Fibroblast of the conjunctiva (primary cell): ENCODE results near the gene INPP4B.

Source experiments
- DNase-seq: peaks from one replicate; pipeline ENCODE4 v3.0.0-alpha.2; 2010; ENCODE audit warnings: low read depth

INPP4B gene

GRCh38 chr4:142226014-142226413, 620.1 kb downstream of the INPP4B start:
- DNase-seq, result no peak

GRCh38 chr4:142222127-142222526, 624.0 kb downstream of the INPP4B start:
- DNase-seq, result no peak

- no peak for DNase-seq
These were observed 627.4 kb downstream of the INPP4B start for GRCh38 chr4:142218726-142219125.

GRCh38 chr4:142211444-142211843, 634.7 kb downstream of the INPP4B start:
- no peak for DNase-seq

- DNase-seq, result no peak
These were observed 642.6 kb downstream of the INPP4B start for GRCh38 chr4:142203505-142203904.

- DNase-seq, result no peak
These were observed 643.4 kb downstream of the INPP4B start for GRCh38 chr4:142202404-142203332.

- no peak for DNase-seq
These were observed 645.1 kb downstream of the INPP4B start for GRCh38 chr4:142201041-142201440.

GRCh38 chr4:142194905-142195304, 651.2 kb downstream of the INPP4B start:
- DNase-seq, result no peak

- DNase-seq, result no peak
These were observed 654.2 kb downstream of the INPP4B start for GRCh38 chr4:142191901-142192300.

GRCh38 chr4:142181021-142181420, 665.1 kb downstream of the INPP4B start:
- DNase-seq, result no peak

- DNase-seq, result no peak
These were observed 676.9 kb downstream of the INPP4B start for GRCh38 chr4:142169216-142169615.

- no peak for DNase-seq
These were observed 677.9 kb downstream of the INPP4B start for GRCh38 chr4:142168181-142168580.

- no peak for DNase-seq
These were observed 681.2 kb downstream of the INPP4B start for GRCh38 chr4:142164767-142165500.

GRCh38 chr4:142161086-142161485, 685.0 kb downstream of the INPP4B start:
- no peak for DNase-seq

GRCh38 chr4:142160509-142160908, 685.6 kb downstream of the INPP4B start:
- DNase-seq, result no peak

GRCh38 chr4:142158980-142159379, 687.1 kb downstream of the INPP4B start:
- DNase-seq, result no peak

- no peak for DNase-seq
These were observed 689.8 kb downstream of the INPP4B start for GRCh38 chr4:142156256-142156655.

- DNase-seq, result no peak
These were observed 690.8 kb downstream of the INPP4B start for GRCh38 chr4:142155347-142155746.

GRCh38 chr4:142150483-142150882, 695.6 kb downstream of the INPP4B start:
- DNase-seq, result no peak

GRCh38 chr4:142144813-142145212, 701.3 kb downstream of the INPP4B start:
- no peak for DNase-seq

- DNase-seq, result no peak
These were observed 703.6 kb downstream of the INPP4B start for GRCh38 chr4:142142366-142143054.

GRCh38 chr4:142141224-142141623, 704.9 kb downstream of the INPP4B start:
- no peak for DNase-seq

- no peak for DNase-seq
These were observed 715.4 kb downstream of the INPP4B start for GRCh38 chr4:142130666-142131065.
